Neural cell (in vitro differentiated cells): ENCODE data around the gene MBNL2.

Experiments
- CTCF ChIP-seq: fragments of 450-650 bp; IDR thresholded peaks from 2 replicates; pipeline ENCODE4 v1.5.1; 2014; ENCODE audit warnings: antibody characterized with exemption, mild to moderate bottlenecking, moderate library complexity; ENCODE audit not compliant: poor library complexity, severe bottlenecking
- EZH2 ChIP-seq: fragments of 200-600, 300-800 bp; shearing (Covaris generic), sonication (generic); IDR thresholded peaks from 2 replicates; pipeline ENCODE4 v1.6.1; 2014; ENCODE audit warnings: antibody characterized with exemption, low read length, borderline replicate concordance, mild to moderate bottlenecking; ENCODE audit not compliant: insufficient read depth, poor library complexity, severe bottlenecking
- RAD21 ChIP-seq: fragments of 450-650 bp; conservative IDR thresholded peaks from 2 replicates; pipeline ENCODE4 v1.6.1; 2014; ENCODE audit warnings: antibody characterized with exemption, mild to moderate bottlenecking, moderate library complexity
- TAF1 ChIP-seq: IDR thresholded peaks from 2 replicates; pipeline ENCODE4 v1.6.1; 2012; ENCODE audit warnings: low read depth

DNA sequence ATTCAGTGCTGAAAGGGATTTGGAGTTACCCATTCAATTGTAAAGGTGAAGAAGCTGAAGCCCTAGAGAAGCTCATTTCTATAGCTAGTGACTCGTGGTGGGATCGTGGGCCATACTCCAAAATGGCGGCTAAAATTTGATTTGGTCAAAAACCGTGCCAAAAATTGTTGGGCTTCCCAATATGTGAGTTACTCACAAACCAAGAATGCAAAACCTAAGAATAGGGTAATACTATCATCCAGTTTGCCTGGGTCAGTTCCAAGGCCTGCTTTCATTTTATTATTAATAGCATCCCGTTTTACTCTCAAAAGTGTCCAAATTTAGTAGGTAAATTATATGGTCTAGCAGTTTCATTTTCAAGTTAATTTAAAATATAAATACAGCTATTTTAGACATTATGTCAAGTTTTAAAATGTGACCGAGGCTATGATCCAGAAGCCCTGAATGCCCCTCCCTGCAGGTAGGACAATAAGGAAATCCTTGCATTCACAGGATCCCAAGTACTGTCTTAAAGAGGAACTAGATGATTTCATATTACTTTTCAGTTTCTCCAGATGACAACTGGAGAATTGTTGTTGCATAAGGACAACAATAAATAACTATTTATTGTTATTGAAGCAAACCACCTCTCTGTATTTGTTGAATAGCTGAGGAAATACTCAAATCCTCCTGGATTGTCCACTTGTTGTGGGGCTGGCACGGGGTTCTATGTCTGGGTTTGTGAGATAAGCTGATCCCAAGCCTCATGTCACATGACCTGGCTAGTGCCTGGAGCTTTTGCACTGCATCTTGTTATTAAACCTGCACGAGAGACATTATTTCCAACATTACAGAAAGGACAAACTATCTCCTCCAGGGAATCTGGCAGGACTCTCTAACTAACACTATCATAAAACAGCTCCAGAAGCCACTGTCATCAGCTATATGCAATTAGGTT is 200.3 kb downstream of the MBNL2 start:
- TF ChIP-seq TAF1 = no peak
- TF ChIP-seq RAD21 = no peak
- TF ChIP-seq EZH2 = no peak
- no peak for TF ChIP-seq CTCF
